Embryonic facial prominence (tissue), 1 donor: ENCODE data around the gene PPP4R3A.
"Not testable (repeated sequence)": the region's sequence is repeated elsewhere in the genome, so short reads cannot be mapped to it uniquely, and the experiment has no call there.

Source experiments
- DNase-seq: peaks from one replicate; pipeline ENCODE4 v3.0.0-alpha.2; 2016; ENCODE audit errors: extremely low spot score

PPP4R3A gene

GRCh38 chr14:91409240-91409639 is 100.9 kb downstream of the PPP4R3A start:
- not testable (repeated sequence) for DNase-seq
